ENCODE results near the gene SERPINB1.

DNA sequence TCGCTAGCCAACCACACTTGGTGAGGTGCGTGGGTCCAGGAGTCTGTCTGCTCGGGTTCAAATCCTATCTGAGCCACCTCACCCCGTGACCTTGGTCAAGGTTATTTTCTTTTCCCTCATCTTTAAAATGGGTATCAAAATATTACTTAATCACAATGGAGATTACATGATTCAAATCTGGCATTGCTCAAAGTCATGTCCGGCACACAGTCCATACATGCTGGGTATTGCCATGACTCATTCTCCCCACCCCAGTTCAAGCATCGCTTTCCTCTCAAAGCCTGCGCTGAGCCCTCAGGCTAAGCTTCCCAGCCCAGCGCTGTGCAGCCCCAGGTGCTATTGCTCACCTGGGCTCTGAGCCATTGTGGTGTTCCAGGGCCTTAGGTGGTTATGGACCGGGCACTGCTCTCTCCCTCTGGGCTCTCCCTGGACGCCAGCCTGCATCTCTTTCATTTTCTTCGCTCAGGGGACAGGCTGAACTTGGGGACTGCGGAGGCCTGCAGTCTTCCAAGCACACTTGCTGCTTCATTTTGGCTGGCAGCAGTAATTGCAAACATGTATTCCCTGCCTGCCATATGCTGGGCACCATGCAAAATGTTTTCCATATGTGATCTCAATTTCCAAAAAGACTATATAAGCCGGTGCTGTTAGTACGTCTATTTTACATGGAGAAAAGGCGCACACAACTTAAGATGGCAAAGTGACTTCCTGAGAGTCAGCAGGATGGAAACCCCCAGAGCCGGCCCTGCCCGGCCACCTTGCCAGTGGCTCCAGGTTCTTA is 49.1 kb downstream of the SERPINB1 start:
- TF ChIP-seq, protein P1, sequence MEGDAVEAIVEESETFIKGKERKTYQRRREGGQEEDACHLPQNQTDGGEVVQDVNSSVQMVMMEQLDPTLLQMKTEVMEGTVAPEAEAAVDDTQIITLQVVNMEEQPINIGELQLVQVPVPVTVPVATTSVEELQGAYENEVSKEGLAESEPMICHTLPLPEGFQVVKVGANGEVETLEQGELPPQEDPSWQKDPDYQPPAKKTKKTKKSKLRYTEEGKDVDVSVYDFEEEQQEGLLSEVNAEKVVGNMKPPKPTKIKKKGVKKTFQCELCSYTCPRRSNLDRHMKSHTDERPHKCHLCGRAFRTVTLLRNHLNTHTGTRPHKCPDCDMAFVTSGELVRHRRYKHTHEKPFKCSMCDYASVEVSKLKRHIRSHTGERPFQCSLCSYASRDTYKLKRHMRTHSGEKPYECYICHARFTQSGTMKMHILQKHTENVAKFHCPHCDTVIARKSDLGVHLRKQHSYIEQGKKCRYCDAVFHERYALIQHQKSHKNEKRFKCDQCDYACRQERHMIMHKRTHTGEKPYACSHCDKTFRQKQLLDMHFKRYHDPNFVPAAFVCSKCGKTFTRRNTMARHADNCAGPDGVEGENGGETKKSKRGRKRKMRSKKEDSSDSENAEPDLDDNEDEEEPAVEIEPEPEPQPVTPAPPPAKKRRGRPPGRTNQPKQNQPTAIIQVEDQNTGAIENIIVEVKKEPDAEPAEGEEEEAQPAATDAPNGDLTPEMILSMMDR (IDR thresholded peaks at IDR 0.05) = no peak
- no peak for TF ChIP-seq POLR2A (IDR thresholded peaks at IDR 0.05)
